ENCODE data around the gene GPR35. TPM values are rescaled to one million over a fixed set of nuclear protein-coding genes. Genes with fewer than 3 reads are reported as not detected.

The GPR35 gene
- total RNA-seq, 5 donors from 2014 or later (not counting 1 experiment from before 2014, with no cell fraction given), result 6.2 to 16.2 (median 10.4) TPM

GRCh38 chr2:240600451-240600961 lies 24.8 kb upstream of the GPR35 start:
- H3K36me3 ChIP-seq (ENCODE audit: control insufficient read depth in 2 of 2, extremely low read depth in 1 of 2, insufficient read depth in 1 of 2, low read length in 1 of 2), result peaks cover 21 to 40% of the 10 kb centered on the region in 2 donors
- no peaks in the 10 kb centered on the region for H3K9me3 Mint-ChIP-seq
- POLR2A ChIA-PET, result no interaction called here
- 98% methylated on average over 11 of the region's 16 CpGs for WGBS (ENCODE audit: insufficient coverage)
- H3K4me3 ChIP-seq (ENCODE audit: control insufficient read depth in 1 of 2, extremely low read depth in 1 of 2, low read length in 1 of 2), result no peak overlapping the region
- no peaks in the 10 kb centered on the region for H3K27me3 Mint-ChIP-seq
- ATAC-seq (replicated peaks in 1 of 4), result no peak
- CTCF ChIA-PET, result no interaction called here
- no peak for DNase-seq
- H3K4me1 ChIP-seq (ENCODE audit: control insufficient read depth in 1 of 2, extremely low read depth in 1 of 2, insufficient read depth in 2 of 2, low read length in 2 of 2), result peaks cover 0 to 4% of the 10 kb centered on the region in 2 experiments
- no peak overlapping the region for H3K27ac Mint-ChIP-seq
- H3K4me3 Mint-ChIP-seq, result no peak overlapping the region
- no peaks in the 10 kb centered on the region for H3K36me3 Mint-ChIP-seq
- H3K9me3 ChIP-seq, result no peaks in the 10 kb centered on the region
- H3K27me3 ChIP-seq (replicated peaks in 1 of 2; ENCODE audit: control insufficient read depth in 2 of 2, extremely low read depth in 1 of 2, insufficient read depth in 2 of 2, low read length in 1 of 2), result no peaks in the 10 kb centered on the region
- H3K4me1 Mint-ChIP-seq, result peaks cover 0 to 2% (median 0%) of the 10 kb centered on the region in 3 donors
- no peak overlapping the region for H3K27ac ChIP-seq (ENCODE audit: low read length)

- Mint-ChIP-seq H3K4me1 (no peaks in the 10 kb centered on the region), H3K4me3 (no peak overlapping the region), H3K27ac (no peak overlapping the region), H3K36me3 (no peaks in the 10 kb centered on the region), H3K9me3 (no peaks in the 10 kb centered on the region), H3K27me3 (no peaks in the 10 kb centered on the region)
- Histone ChIP-seq H3K9me3 (no peaks in the 10 kb centered on the region), H3K27ac (ENCODE audit: low read length) (no peak overlapping the region), H3K36me3 (ENCODE audit: control insufficient read depth in 2 of 2, extremely low read depth in 1 of 2, insufficient read depth in 1 of 2, low read length in 1 of 2) (peaks cover 15 to 33% of the 10 kb centered on the region in 2 donors), H3K27me3 (replicated peaks in 1 of 2; ENCODE audit: control insufficient read depth in 2 of 2, extremely low read depth in 1 of 2, insufficient read depth in 2 of 2, low read length in 1 of 2) (no peaks in the 10 kb centered on the region), H3K4me3 (ENCODE audit: control insufficient read depth in 1 of 2, extremely low read depth in 1 of 2, low read length in 1 of 2) (no peak overlapping the region), H3K4me1 (ENCODE audit: control insufficient read depth in 1 of 2, extremely low read depth in 1 of 2, insufficient read depth in 2 of 2, low read length in 2 of 2) (no peaks in the 10 kb centered on the region)
- ChIA-PET POLR2A (no interaction called here), CTCF (no interaction called here)
- 85% methylated on average over 20 of the region's 20 CpGs for WGBS (ENCODE audit: insufficient coverage)
- ATAC-seq (replicated peaks in 1 of 4) (no peak), DNase-seq (peak in 1 of 35 experiments; percentile 0)
Measured at GRCh38 chr2:240601061-240601830, 24.0 kb upstream of the GPR35 start.

GRCh38 chr2:240601831-240602160 lies 23.5 kb upstream of the GPR35 start:
- no peak for ATAC-seq (replicated peaks in 1 of 4)
- peak in 1 of 35 experiments; percentile 1 for DNase-seq
- Mint-ChIP-seq H3K27me3 (no peaks in the 10 kb centered on the region), H3K36me3 (no peaks in the 10 kb centered on the region), H3K9me3 (no peaks in the 10 kb centered on the region), H3K4me3 (no peak overlapping the region), H3K4me1 (no peaks in the 10 kb centered on the region), H3K27ac (no peak overlapping the region)
- peaks cover 11 to 28% of the 10 kb centered on the region in 2 donors for H3K36me3 ChIP-seq (ENCODE audit: control insufficient read depth in 2 of 2, extremely low read depth in 1 of 2, insufficient read depth in 1 of 2, low read length in 1 of 2)
- no peaks in the 10 kb centered on the region for H3K27me3 ChIP-seq (replicated peaks in 1 of 2; ENCODE audit: control insufficient read depth in 2 of 2, extremely low read depth in 1 of 2, insufficient read depth in 2 of 2, low read length in 1 of 2)
- ChIA-PET CTCF (no interaction called here), POLR2A (interaction anchor here in 1 of 2 donors (0.5 kb wide), 1 partner anchor 21 kb away, joined by 5 read pairs; no protein-coding TSS in a partner anchor)
- H3K27ac ChIP-seq (ENCODE audit: low read length), result no peak overlapping the region
- H3K4me3 ChIP-seq (ENCODE audit: control insufficient read depth in 1 of 2, extremely low read depth in 1 of 2, low read length in 1 of 2), result no peak overlapping the region
- 91% methylated on average over 9 of the region's 11 CpGs for WGBS (ENCODE audit: insufficient coverage)
- no peaks in the 10 kb centered on the region for H3K4me1 ChIP-seq (ENCODE audit: control insufficient read depth in 1 of 2, extremely low read depth in 1 of 2, insufficient read depth in 2 of 2, low read length in 2 of 2)
- no peaks in the 10 kb centered on the region for H3K9me3 ChIP-seq

GRCh38 chr2:240602266-240603050 lies 22.8 kb upstream of the GPR35 start:
- no peaks in the 10 kb centered on the region for H3K4me1 ChIP-seq (ENCODE audit: control insufficient read depth in 1 of 2, extremely low read depth in 1 of 2, insufficient read depth in 2 of 2, low read length in 2 of 2)
- Mint-ChIP-seq H3K27ac (no peak overlapping the region), H3K4me3 (no peak overlapping the region), H3K9me3 (no peaks in the 10 kb centered on the region), H3K36me3 (no peaks in the 10 kb centered on the region), H3K4me1 (no peaks in the 10 kb centered on the region), H3K27me3 (no peaks in the 10 kb centered on the region)
- no peaks in the 10 kb centered on the region for H3K9me3 ChIP-seq
- ChIA-PET POLR2A (interaction anchor here in 1 of 2 donors (0.5 kb wide), 1 partner anchor 20 kb away, joined by 5 read pairs; no protein-coding TSS in a partner anchor), CTCF (no interaction called here)
- DNase-seq (peak in 1 of 35 experiments; percentile 9), ATAC-seq (replicated peaks in 1 of 4) (no peak)
- H3K27ac ChIP-seq (ENCODE audit: low read length), result no peak overlapping the region
- H3K27me3 ChIP-seq (replicated peaks in 1 of 2; ENCODE audit: control insufficient read depth in 2 of 2, extremely low read depth in 1 of 2, insufficient read depth in 2 of 2, low read length in 1 of 2), result no peaks in the 10 kb centered on the region
- H3K36me3 ChIP-seq (ENCODE audit: control insufficient read depth in 2 of 2, extremely low read depth in 1 of 2, insufficient read depth in 1 of 2, low read length in 1 of 2), result peaks cover 11 to 22% of the 10 kb centered on the region in 2 donors
- 94% methylated on average over 31 of the region's 32 CpGs for WGBS (ENCODE audit: insufficient coverage)
- no peak overlapping the region for H3K4me3 ChIP-seq (ENCODE audit: control insufficient read depth in 1 of 2, extremely low read depth in 1 of 2, low read length in 1 of 2)

GRCh38 chr2:240603081-240603835 lies 22.0 kb upstream of the GPR35 start:
- H3K27ac ChIP-seq (ENCODE audit: low read length), result no peak overlapping the region
- POLR2A ChIA-PET, result no interaction called here
- CTCF ChIA-PET, result no interaction called here
- H3K36me3 ChIP-seq (ENCODE audit: control insufficient read depth in 2 of 2, extremely low read depth in 1 of 2, insufficient read depth in 1 of 2, low read length in 1 of 2), result peaks cover 11 to 16% of the 10 kb centered on the region in 2 donors
- Mint-ChIP-seq H3K27ac (no peak overlapping the region), H3K9me3 (no peaks in the 10 kb centered on the region), H3K27me3 (no peaks in the 10 kb centered on the region), H3K36me3 (no peaks in the 10 kb centered on the region), H3K4me3 (no peak overlapping the region), H3K4me1 (no peaks in the 10 kb centered on the region)
- DNase-seq, result peak in 2 of 35 experiments; percentile 2 to 4
- no peak overlapping the region for H3K4me3 ChIP-seq (ENCODE audit: control insufficient read depth in 1 of 2, extremely low read depth in 1 of 2, low read length in 1 of 2)
- no peaks in the 10 kb centered on the region for H3K4me1 ChIP-seq (ENCODE audit: control insufficient read depth in 1 of 2, extremely low read depth in 1 of 2, insufficient read depth in 2 of 2, low read length in 2 of 2)
- WGBS (ENCODE audit: insufficient coverage), result 92% methylated on average over 18 of the region's 22 CpGs
- no peak for ATAC-seq (replicated peaks in 1 of 4)
- no peaks in the 10 kb centered on the region for H3K9me3 ChIP-seq
- H3K27me3 ChIP-seq (replicated peaks in 1 of 2; ENCODE audit: control insufficient read depth in 2 of 2, extremely low read depth in 1 of 2, insufficient read depth in 2 of 2, low read length in 1 of 2), result no peaks in the 10 kb centered on the region

- Histone ChIP-seq H3K9me3 (no peaks in the 10 kb centered on the region), H3K27ac (ENCODE audit: low read length) (no peak overlapping the region), H3K4me1 (ENCODE audit: control insufficient read depth in 1 of 2, extremely low read depth in 1 of 2, insufficient read depth in 2 of 2, low read length in 2 of 2) (no peaks in the 10 kb centered on the region), H3K36me3 (ENCODE audit: control insufficient read depth in 2 of 2, extremely low read depth in 1 of 2, insufficient read depth in 1 of 2, low read length in 1 of 2) (peaks cover 7 to 11% of the 10 kb centered on the region in 2 donors), H3K4me3 (ENCODE audit: control insufficient read depth in 1 of 2, extremely low read depth in 1 of 2, low read length in 1 of 2) (no peak overlapping the region), H3K27me3 (replicated peaks in 1 of 2; ENCODE audit: control insufficient read depth in 2 of 2, extremely low read depth in 1 of 2, insufficient read depth in 2 of 2, low read length in 1 of 2) (no peaks in the 10 kb centered on the region)
- CTCF ChIA-PET, result no interaction called here
- no peaks in the 10 kb centered on the region for H3K27me3 Mint-ChIP-seq
- DNase-seq (peak in 1 of 35 experiments; percentile 18), ATAC-seq (replicated peaks in 1 of 4) (no peak)
- H3K4me3 Mint-ChIP-seq, result no peak overlapping the region
- POLR2A ChIA-PET, result no interaction called here
- 93% methylated on average over 8 of the region's 10 CpGs for WGBS (ENCODE audit: insufficient coverage)
- no peaks in the 10 kb centered on the region for H3K36me3 Mint-ChIP-seq
- no peaks in the 10 kb centered on the region for H3K4me1 Mint-ChIP-seq
- no peak overlapping the region for H3K27ac Mint-ChIP-seq
- no peaks in the 10 kb centered on the region for H3K9me3 Mint-ChIP-seq
Measured at GRCh38 chr2:240603846-240604245, 21.4 kb upstream of the GPR35 start.
